HepG2 (cell line): ENCODE results near the gene THRAP3. TPM values are rescaled to one million over a fixed set of nuclear protein-coding genes. Genes with fewer than 3 reads are reported as not detected.

ENCODE experiments used
- ASH2L ChIP-seq: fragments of 300-600, 200-600 bp; sonication (generic); IDR thresholded peaks from 2 replicates; pipeline ENCODE4 v1.7.0; 2017; ENCODE audit warnings: low read depth, mild to moderate bottlenecking, moderate library complexity, mixed read lengths, low read length; ENCODE audit not compliant: insufficient read length
- FOXJ3 ChIP-seq: sonication (generic); formaldehyde crosslinking; IDR thresholded peaks from 2 replicates; pipeline ENCODE4 v1.4.0; 2020; ENCODE audit warnings: missing genetic modification reagents, mild to moderate bottlenecking, borderline replicate concordance
- MAF1 ChIP-seq: sonication (generic); formaldehyde crosslinking; IDR thresholded peaks from 2 replicates; pipeline ENCODE4 v1.5.0; 2020; ENCODE audit warnings: missing genetic modification reagents, borderline replicate concordance
- NCOA2 ChIP-seq: sonication (generic); formaldehyde crosslinking; IDR thresholded peaks from 2 replicates; pipeline ENCODE4 v1.8.0; 2022; ENCODE audit warnings: inconsistent platforms
- PHF20 ChIP-seq: sonication (generic); formaldehyde crosslinking; IDR thresholded peaks from 2 replicates; pipeline ENCODE4 v1.5.0; 2020; ENCODE audit warnings: mild to moderate bottlenecking, missing genetic modification reagents
- RFX1 ChIP-seq: fragments of 450-650 bp; IDR thresholded peaks from 2 replicates; pipeline ENCODE4 v1.6.1; 2017
- SOX6 ChIP-seq, 2 experiments: fragments of 450-650 bp in 1 of 2; sonication (generic) in 1 of 2; formaldehyde crosslinking in 1 of 2; IDR thresholded peaks; 2 replicates each; pipeline versions ENCODE4 v1.4.0 to v1.6.1; 2017 to 2020; ENCODE audit warnings: antibody characterized with exemption in 1 of 2, mild to moderate bottlenecking in 1 of 2, missing genetic modification reagents in 1 of 2
- SP2 ChIP-seq: sonication (generic); formaldehyde crosslinking; IDR thresholded peaks from 2 replicates; pipeline ENCODE4 v1.5.1; 2020; ENCODE audit warnings: mild to moderate bottlenecking, missing genetic modification reagents
- SRY ChIP-seq: sonication (generic); formaldehyde crosslinking; IDR thresholded peaks from 2 replicates; pipeline ENCODE4 v1.8.0; 2022; ENCODE audit warnings: mild to moderate bottlenecking, missing genetic modification reagents
- WIZ ChIP-seq: sonication (generic); formaldehyde crosslinking; IDR thresholded peaks from 2 replicates; pipeline ENCODE4 v1.5.1; 2020; ENCODE audit warnings: mild to moderate bottlenecking, missing genetic modification reagents
- ZNF136 ChIP-seq: sonication (generic); formaldehyde crosslinking; IDR thresholded peaks from 2 replicates; pipeline ENCODE4 v1.8.1; 2022; ENCODE audit warnings: low read depth, mild to moderate bottlenecking, moderate library complexity, missing genetic modification reagents
- ZNF160 ChIP-seq: sonication (generic); formaldehyde crosslinking; IDR thresholded peaks from 2 replicates; pipeline ENCODE4 v1.8.0; 2022; ENCODE audit warnings: mild to moderate bottlenecking, inconsistent platforms, missing genetic modification reagents
- ZNF335 ChIP-seq: sonication (generic); formaldehyde crosslinking; IDR thresholded peaks from 2 replicates; pipeline ENCODE4 v1.4.0; 2020; ENCODE audit warnings: missing genetic modification reagents
- ZNF431 ChIP-seq: sonication (generic); formaldehyde crosslinking; IDR thresholded peaks from 2 replicates; pipeline ENCODE4 v1.9.0; 2022; ENCODE audit warnings: missing genetic modification reagents, low read depth, mild to moderate bottlenecking, borderline replicate concordance
- ZNF451 ChIP-seq: sonication (generic); formaldehyde crosslinking; IDR thresholded peaks from 2 replicates; pipeline ENCODE4 v1.5.0; 2020; ENCODE audit warnings: mild to moderate bottlenecking, missing genetic modification reagents
- ZNF510 ChIP-seq: sonication (generic); formaldehyde crosslinking; IDR thresholded peaks from 2 replicates; pipeline ENCODE4 v1.4.0; 2020; ENCODE audit warnings: low read depth, mild to moderate bottlenecking, missing genetic modification reagents
- ZNF572 ChIP-seq: sonication (generic); formaldehyde crosslinking; IDR thresholded peaks from 2 replicates; pipeline ENCODE4 v1.5.1; 2020; ENCODE audit warnings: mild to moderate bottlenecking, missing genetic modification reagents
- ZNF616 ChIP-seq: sonication (generic); formaldehyde crosslinking; IDR thresholded peaks from 2 replicates; pipeline ENCODE4 v1.5.0; 2020; ENCODE audit warnings: low read depth, mild to moderate bottlenecking, missing genetic modification reagents
- ZNF781 ChIP-seq: sonication (generic); formaldehyde crosslinking; IDR thresholded peaks from 2 replicates; pipeline ENCODE4 v1.5.1; 2020; ENCODE audit warnings: borderline replicate concordance, mild to moderate bottlenecking, missing genetic modification reagents; ENCODE audit errors: not compliant biosample characterization
- polyA plus RNA-seq, 8 experiments: library from polyadenylated mRNA; depleted of rRNA in 3 of 8; stranded (reverse) in 7 of 8; unstranded in 1 of 8; fragments of >200 nt; fragmentation: Illumina TruSeq in 4 of 8; extraction: Trizol in 4 of 8; gene quantifications; 2 replicates each; pipeline versions ENCODE4 v1.2.1 to v1.2.3, GENCODE V29; 2011 to 2016; ENCODE audit warnings: low read depth in 4 of 8, missing spikeins in 1 of 8, mixed read lengths in 1 of 8; ENCODE audit not compliant: insufficient read depth in 1 of 8
- total RNA-seq, 5 experiments: library from RNA; depleted of rRNA; stranded (reverse); fragments of >200 nt; fragmentation: Illumina TruSeq; extraction: Trizol; gene quantifications; 2 replicates each; pipeline ENCODE4 v1.2.3, GENCODE V29; 2016; ENCODE audit warnings: low read depth in 1 of 5
- TF ChIP-seq, protein P1 (sequence below): sonication (generic); formaldehyde crosslinking; IDR thresholded peaks from 2 replicates; pipeline ENCODE4 v1.5.0; 2020; ENCODE audit warnings: missing genetic modification reagents, mild to moderate bottlenecking, borderline replicate concordance
- TF ChIP-seq, protein P2 (sequence below): sonication (generic); formaldehyde crosslinking; IDR thresholded peaks from 2 replicates; pipeline ENCODE4 v1.5.1; 2020; ENCODE audit warnings: missing genetic modification reagents, mild to moderate bottlenecking, borderline replicate concordance
- TF ChIP-seq, protein P3 (sequence below): sonication (generic); formaldehyde crosslinking; conservative IDR thresholded peaks from 2 replicates; pipeline ENCODE4 v1.8.1; 2023; ENCODE audit warnings: missing genetic modification reagents

THRAP3 gene
- total and polyA plus RNA-seq, 2 of the 13 experiments (the other 11 are each of a cell fraction or from before 2014, with no cell fraction given), result 45.0 to 92.6 TPM

DNA sequence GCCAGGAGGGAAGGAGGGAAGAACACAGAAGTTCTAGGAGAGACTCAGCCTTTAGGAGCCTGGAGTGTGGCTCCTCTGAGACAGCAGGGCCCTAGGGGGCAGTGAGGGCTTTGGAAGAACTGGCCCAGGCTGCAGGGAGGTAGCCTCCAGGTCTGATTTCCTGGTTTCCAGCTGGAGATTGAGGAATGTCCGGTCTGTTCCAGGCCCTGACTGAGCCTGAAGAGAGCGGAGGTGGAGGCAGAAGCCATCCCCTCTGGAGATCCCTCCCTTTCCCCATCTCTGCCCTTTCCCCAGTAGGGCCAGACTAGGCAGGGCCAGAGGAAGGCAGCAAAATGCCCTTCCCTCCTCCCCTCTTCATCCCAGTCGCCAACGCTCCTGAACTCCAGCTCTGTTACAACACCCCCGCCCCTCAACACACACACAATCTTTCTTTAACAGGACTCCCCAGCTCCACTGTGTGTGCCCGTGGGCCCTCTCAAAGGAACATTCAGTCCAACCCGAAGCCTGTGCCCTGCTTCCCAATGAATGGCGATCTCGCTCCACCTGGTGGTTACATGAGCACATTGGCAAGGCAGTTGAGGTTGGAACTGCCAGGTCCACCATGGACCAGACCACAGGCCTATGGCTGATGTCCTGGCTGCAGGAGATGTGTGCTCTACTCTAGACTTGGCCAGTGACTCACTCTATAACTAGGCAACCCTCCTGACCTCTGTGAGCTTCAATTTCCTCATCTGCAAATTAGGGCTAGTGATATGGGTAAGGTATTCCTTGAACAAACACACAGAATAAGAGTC, 36.2 kb upstream of the THRAP3 start (continued):
- TF ChIP-seq FOXJ3 (no peak), NCOA2 (CRISPR knock-in tag) (no peak), PHF20 (CRISPR knock-in tag) (no peak), ASH2L (no peak), ZNF616 (CRISPR knock-in tag) (no peak), ZNF136 (CRISPR knock-in tag) (no peak), ZNF781 (CRISPR knock-in tag) (no peak), ZNF431 (CRISPR knock-in tag) (no peak), SP2 (CRISPR knock-in tag) (no peak), MAF1 (no peak), ZNF335 (CRISPR knock-in tag) (0 out of 2 replicates have a peak, but pooled peaks have one; percentile 35), SOX6 (IDR thresholded peaks at IDR 0.05) (no peak), SOX6 (CRISPR knock-in tag; IDR thresholded peaks at IDR 0.05) (peak; percentile 62; the same call in 1 of the 2 replicates), SRY (CRISPR knock-in tag) (no peak), ZNF572 (CRISPR knock-in tag) (no peak), ZNF510 (no peak), RFX1 (no peak), ZNF160 (CRISPR knock-in tag) (no peak), ZNF451 (CRISPR knock-in tag) (no peak), WIZ (CRISPR knock-in tag) (no peak)
- TF ChIP-seq, protein P1, sequence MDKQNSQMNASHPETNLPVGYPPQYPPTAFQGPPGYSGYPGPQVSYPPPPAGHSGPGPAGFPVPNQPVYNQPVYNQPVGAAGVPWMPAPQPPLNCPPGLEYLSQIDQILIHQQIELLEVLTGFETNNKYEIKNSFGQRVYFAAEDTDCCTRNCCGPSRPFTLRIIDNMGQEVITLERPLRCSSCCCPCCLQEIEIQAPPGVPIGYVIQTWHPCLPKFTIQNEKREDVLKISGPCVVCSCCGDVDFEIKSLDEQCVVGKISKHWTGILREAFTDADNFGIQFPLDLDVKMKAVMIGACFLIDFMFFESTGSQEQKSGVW, result no peak
- TF ChIP-seq, protein P2, sequence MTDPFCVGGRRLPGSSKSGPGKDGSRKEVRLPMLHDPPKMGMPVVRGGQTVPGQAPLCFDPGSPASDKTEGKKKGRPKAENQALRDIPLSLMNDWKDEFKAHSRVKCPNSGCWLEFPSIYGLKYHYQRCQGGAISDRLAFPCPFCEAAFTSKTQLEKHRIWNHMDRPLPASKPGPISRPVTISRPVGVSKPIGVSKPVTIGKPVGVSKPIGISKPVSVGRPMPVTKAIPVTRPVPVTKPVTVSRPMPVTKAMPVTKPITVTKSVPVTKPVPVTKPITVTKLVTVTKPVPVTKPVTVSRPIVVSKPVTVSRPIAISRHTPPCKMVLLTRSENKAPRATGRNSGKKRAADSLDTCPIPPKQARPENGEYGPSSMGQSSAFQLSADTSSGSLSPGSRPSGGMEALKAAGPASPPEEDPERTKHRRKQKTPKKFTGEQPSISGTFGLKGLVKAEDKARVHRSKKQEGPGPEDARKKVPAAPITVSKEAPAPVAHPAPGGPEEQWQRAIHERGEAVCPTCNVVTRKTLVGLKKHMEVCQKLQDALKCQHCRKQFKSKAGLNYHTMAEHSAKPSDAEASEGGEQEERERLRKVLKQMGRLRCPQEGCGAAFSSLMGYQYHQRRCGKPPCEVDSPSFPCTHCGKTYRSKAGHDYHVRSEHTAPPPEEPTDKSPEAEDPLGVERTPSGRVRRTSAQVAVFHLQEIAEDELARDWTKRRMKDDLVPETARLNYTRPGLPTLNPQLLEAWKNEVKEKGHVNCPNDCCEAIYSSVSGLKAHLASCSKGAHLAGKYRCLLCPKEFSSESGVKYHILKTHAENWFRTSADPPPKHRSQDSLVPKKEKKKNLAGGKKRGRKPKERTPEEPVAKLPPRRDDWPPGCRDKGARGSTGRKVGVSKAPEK (CRISPR knock-in tag), result no peak
- TF ChIP-seq, protein P3, sequence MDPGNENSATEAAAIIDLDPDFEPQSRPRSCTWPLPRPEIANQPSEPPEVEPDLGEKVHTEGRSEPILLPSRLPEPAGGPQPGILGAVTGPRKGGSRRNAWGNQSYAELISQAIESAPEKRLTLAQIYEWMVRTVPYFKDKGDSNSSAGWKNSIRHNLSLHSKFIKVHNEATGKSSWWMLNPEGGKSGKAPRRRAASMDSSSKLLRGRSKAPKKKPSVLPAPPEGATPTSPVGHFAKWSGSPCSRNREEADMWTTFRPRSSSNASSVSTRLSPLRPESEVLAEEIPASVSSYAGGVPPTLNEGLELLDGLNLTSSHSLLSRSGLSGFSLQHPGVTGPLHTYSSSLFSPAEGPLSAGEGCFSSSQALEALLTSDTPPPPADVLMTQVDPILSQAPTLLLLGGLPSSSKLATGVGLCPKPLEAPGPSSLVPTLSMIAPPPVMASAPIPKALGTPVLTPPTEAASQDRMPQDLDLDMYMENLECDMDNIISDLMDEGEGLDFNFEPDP (CRISPR knock-in tag), result no peak
